Renal pelvis (tissue), 12 donors: ENCODE measurements around the gene ETDB. TPM values are rescaled to one million over a fixed set of nuclear protein-coding genes. Genes with fewer than 3 reads are reported as not detected.
A peak's percentile ranks its signal among the peaks of the same experiment; 100 is the strongest.
"Not testable (repeated sequence)": the region's sequence is repeated elsewhere in the genome, so short reads cannot be mapped to it uniquely, and the experiment has no call there.

Experiments
- DNase-seq: peaks from one replicate; pipeline ENCODE4 v3.0.0-alpha.2; 2013
- long read RNA-seq, 16 experiments: transcript quantifications; one replicate each; lab custom pipeline, GENCODE V29; 2026
- polyA plus RNA-seq, 3 donors: library from polyadenylated mRNA; unstranded; fragments of 120-200 nt; gene quantifications; one replicate each; pipeline ENCODE4 v1.2.1, GENCODE V29; 2013; ENCODE audit not compliant: insufficient read length in 3 of 3

ETDB gene
- polyA plus RNA-seq = under 1 TPM in 1 of 3 donors, not detected in 2; 0.35 TPM
- long read RNA-seq, donor 1 = 0 reads
- long read RNA-seq, donor 2 = 0 reads
- long read RNA-seq, donor 3 = 0 reads
- long read RNA-seq, donor 4 = 0 reads
- long read RNA-seq, donor 5 = 0 reads
- long read RNA-seq, donor 6 = 0 reads
- long read RNA-seq, donor 7 = 0 reads
- long read RNA-seq, donor 8 = 0 reads
- long read RNA-seq, donor 9 = 0 reads
- long read RNA-seq, donor 10 = 0 reads
- long read RNA-seq, donor 11 = 0 reads
- long read RNA-seq, donor 12 = 0 reads
- long read RNA-seq, donor 13 = 0 reads
- long read RNA-seq, donor 14 = 0 reads
- long read RNA-seq, donor 15 = 0 reads
- long read RNA-seq, donor 16 = 0 reads

DNA sequence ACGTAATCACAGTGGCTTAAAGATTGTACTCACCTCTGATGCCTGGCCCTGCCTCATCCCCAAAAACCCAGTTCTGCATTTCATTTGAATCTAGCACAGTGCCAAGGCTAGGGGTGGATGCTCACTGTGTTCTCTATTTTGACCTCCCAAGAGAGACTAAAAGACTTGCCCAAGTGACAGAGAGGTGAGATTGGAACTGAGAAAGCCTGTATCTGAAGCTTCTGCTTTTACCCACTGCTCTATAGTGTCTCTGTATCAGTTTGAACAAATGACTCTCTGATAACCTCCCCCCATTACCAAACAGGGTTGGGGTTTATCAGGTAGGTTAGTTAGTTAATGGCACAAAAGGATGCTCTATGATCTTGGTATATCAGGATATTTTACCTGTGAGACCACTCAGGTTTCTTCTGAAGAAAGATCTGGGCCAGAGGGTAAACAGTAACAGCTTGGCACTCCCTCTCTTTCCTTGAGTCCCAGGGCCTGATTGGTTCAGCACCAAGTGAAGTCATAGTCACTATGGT, at the start of gene ETDB:
ETDB (minus strand) TSS at position 471 of the 521 bp plus-strand sequence. CDS start 1,265 bp downstream, outside the sequence.
- DNase-seq = not testable (repeated sequence)

DNA sequence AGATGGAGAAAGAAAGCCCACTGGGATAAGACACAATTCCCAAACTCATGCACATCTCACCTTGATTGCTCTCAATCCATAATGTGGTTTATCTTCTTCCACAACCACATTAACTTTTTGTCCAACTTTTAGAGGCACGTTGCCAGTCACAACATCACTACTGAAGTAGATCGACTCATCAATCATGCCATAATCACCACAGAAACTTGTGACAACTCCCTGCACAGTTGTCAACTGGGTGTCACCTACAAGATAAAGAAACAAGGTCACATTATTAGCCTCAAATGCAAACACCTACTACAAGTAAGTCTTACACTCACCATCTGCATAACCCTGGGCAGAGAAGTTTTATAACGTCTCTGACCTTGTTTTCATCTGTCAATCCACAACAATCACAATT, 49.2 kb upstream of the ETDB start:
- not testable (repeated sequence) for DNase-seq

DNA sequence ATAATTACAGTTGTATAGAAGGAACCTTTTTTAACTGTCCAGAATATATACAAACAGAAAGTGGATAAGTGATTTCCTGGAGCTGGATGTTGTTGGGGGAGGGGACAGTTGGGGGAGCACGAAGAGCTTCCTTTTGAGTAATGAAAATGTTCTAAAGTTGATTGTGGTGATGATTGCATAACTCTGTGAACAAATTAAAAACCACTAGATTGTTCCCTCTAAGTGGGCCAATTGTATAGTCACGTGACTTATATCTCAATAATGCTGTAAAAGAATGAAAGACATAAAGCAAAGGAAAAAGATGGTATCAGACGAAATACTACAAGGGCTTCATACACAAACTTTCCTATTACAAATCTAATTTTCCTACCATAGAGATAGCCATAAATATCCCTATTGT, 48.2 kb upstream of the ETDB start:
- no peak for DNase-seq

DNA sequence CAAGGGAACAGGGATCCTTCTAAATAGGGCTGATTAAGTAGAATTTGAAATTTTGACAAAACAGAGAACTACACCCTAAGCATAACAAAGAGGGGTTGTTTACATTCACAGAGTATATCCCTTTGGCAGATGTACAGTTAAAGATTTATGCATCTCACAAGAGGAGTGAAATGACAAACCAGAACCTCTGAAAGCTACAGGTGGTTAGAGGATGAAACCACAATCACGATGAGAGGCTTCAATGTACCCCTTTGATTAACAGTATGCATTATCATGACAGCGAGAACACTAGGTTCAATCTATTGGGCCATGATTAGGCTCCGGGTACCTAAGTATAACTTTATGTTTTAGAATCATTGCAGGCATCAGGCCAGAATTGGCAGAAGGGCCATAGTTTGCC, 34.4 kb upstream of the ETDB start:
- DNase-seq = not testable (repeated sequence)

DNA sequence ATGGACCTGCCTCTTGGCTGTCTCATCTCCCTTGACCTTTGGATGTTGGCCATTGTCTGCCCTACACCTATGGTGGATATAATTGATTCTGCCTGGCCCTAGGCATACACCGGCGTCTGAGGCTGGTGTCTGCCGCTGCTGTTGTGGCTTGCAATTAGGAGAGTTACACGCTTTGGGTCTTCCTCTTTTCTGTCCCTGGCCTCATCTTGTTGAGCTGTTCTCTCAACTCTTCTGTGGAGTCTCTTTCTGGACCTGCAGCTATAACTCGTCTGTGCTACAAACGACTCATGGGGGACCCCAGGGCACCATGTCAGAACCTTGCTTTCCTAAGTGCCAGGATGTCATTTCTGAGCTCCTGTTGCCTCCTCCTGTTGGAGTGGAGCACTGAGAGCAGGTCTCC, 5.8 kb upstream of the ETDB start:
- DNase-seq = not testable (repeated sequence)

DNA sequence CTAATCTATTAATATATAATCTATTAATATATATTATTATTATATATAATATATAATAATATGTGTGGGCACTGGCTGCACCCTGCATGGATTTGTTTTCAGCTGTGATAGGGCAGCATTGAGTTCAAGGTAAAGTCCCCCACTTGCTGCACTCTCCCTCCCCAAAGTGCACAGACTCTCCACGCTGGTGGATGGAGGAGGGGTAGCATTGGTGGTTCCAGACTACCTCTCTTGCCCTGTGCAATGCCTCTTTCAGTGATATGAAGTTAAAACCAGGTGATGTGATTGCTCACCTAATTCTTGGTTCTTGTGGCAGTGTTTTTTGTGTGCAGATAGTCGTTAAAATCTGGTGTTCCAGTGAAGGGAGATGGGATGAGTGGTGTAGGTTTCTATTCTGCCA, 4.3 kb downstream of the ETDB start:
- not testable (repeated sequence) for DNase-seq

DNA sequence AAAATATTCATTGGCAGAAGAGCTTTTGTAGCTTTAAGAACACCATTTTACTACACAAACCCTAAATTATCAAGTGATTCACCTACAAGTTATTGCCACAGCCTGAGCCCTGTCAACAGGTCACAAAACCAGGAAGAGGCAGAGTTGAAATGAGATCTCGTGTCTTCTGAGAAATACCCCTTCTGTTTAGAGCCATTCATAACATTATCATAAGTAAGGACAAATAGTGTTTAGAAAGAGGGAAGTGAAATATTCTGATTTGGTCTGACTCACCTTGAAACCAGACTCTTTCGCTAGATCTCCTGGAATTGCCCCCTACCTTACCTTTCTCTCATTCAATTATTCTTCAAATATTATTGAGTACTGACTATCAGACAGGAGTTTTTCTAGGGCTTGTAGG, 5.9 kb downstream of the ETDB start:
- no peak for DNase-seq

DNA sequence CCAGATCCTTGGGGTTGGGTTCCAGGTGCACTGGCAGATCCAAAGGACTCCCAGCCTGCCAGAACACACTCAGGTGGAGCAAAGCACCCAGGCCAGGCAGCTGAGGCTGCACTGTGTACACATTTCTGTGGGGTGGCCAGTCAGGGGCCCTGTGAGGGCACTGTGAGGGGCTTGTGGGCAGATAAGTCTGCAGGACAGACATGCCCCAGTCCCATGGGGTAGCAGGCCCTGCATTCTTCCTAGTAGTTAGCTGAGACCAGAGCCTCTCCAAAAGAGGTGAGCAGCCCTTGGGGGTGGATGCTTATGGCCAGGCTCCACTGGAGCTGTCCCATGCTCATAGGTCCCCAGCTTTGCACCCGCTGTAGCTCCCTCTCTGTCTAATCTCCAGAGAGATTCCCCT, 7.6 kb downstream of the ETDB start:
- DNase-seq = no peak

DNA sequence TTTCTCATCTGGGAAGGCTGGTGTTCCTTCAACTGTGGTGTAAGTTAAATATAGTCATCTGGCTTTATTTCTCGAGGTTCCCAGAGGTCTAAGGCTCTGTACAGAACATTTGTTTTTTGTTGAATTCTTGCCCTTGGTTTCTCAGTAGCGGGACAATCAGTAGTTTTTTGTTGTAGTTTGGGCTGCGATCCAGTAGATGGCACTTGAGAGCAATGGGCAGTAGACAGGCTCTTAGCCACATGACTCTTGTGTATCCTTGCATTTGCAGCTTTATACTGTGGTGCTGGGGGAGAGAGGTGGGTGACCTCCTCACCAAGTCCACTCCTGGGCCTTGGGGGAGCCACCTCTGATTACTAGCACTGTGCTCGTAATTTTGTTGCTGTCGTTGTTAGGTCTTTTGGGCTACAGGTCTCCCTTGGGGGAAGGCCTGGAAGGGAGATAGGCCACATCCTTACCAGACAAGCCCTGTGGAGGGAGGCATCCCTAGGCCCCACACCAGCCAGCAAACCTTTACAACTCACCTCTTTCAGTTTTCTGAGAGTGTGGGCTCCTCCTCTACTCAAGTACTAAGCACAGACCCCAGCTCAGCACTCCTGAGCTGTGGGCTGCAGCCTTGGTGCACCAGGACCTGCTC, 8.1 kb downstream of the ETDB start:
- no peak for DNase-seq

DNA sequence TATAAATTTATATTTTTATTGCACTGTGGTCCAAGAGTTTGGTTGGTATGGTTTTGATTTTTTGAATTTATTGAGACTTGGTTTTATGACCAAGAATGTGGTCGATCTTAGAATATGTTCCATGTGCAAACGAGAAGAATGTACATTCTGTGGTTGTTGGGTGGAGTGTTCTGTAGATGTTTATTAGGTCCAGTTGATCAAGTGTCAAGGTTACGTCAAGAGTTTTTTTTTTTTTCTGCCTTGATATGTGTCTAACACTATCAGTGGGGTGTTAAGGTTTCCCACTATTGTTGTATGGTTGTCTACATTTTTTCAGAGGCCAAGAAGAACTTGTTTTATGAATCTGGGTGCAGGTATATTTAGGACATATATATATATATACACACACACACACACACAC, 10.8 kb downstream of the ETDB start:
- no peak for DNase-seq

DNA sequence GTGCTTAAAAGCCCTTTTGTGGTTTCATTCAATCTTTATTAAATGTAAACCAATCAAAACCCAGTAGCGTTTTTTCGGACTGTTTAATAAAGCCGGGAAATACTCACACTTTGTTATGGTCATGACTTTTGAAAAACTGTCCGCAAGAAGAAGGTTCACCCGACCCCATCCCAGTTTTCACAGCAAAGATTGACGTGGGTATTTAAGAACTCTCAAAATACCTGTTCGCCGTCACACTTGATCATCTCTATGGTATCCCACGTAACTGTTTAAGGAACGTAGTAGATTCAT, 20.9 kb downstream of the ETDB start:
- no peak for DNase-seq

DNA sequence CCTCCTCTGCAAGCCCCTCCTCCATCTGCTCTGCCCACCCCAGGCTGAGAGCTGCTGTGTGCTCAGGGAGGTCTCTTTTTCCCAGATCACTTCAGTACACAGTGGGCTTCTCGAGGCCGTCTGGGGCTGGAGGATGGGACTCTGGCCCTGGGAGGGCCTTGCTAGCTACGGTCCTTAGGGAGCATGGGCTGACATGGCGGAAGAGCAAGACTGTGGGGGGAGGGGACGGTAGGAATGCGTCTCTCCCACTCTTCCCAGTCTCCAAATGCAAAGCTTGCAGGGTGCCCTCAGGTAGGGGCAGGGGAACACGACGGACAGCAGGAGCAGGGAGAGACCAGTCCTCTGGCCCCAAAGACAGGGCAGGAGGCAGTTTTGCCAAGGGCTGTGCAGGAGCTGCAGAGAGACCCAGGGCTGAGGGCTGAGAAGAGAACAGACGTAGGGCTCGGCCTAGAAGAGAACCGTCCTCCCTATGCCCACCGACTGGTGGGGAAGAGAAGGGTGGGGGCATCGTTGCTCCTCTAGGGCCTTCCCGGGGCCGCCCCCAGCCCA, 23.1 kb downstream of the ETDB start:
- DNase-seq = peak; percentile 20

DNA sequence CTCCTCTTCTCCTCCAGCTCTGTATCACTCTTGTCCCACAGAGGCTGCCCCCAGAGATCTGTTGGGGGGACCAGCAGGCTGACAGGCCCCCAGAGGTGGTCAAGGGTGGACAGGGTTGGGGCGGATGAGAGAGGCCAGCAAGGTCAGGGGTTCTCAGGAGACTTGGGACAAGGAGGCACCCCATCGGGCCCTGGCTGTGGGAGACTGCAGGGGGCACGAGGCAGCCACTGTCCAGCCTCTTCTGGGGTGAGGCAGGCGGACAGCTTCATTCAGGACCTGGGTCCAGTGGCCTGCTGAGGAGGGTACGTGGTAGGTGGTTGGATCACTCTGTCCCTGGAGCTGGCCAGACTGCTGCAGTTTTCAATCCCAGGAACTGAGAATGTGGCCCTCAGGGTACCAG, 24.6 kb downstream of the ETDB start:
- DNase-seq = no peak

DNA sequence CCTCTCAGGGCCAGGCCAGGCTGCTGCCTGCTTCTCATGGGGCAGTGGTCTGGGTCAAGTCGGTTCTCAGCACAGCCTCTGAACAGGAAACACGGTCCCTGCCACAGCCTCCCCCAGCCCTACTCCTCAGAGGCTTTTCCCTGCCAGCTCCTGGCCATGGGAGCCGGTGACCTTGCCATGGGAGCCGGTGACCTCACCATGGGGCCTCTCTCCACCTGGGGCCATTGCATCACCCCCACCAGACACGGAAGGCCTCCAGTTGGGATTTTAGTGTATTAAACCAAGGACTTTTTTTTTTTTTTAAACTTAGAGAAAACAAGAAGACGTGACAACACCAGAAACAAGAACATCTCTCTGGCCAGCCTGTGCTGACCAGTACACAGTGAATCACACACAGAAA, 25.6 kb downstream of the ETDB start:
- no peak for DNase-seq

DNA sequence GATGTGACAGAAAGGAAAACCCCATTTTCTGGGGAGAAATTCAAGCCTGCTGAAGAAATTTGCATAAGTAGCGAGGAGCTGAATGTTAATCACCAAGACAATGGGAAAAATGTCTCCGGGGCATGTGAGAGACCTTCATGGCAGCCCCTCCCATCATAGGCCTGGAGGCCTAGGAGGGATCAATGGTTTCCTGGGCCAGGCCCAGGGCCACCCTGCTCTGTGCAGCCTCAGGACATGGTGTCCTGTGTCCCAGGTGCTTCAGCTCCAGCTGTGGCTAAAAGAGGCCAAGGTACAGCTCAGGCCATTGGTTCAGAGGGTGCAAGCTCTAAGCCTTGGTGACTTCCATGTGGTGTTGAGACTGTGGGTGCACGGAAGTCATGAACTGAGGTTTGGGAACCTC, 31.2 kb downstream of the ETDB start:
- DNase-seq = no peak

DNA sequence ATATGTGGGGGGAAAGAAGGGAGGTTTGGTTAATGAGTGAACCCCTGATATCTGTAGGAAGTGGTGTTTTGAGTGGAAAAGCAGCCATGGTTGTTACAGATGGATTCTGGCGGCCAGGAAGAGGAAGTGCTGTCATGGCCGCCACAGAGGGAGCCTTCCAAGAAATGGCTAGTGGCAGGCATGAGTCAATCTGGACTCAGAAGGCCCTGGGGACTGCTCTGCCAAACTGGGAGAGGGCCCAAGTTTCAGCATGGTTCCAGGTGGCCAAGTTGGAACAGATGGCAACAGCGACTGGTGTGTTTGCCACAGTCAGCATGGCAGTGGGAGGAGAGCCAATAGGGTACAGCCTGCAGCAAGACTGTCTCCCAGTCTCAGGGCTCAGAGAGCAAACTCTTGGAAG, 32.5 kb downstream of the ETDB start:
- no peak for DNase-seq

DNA sequence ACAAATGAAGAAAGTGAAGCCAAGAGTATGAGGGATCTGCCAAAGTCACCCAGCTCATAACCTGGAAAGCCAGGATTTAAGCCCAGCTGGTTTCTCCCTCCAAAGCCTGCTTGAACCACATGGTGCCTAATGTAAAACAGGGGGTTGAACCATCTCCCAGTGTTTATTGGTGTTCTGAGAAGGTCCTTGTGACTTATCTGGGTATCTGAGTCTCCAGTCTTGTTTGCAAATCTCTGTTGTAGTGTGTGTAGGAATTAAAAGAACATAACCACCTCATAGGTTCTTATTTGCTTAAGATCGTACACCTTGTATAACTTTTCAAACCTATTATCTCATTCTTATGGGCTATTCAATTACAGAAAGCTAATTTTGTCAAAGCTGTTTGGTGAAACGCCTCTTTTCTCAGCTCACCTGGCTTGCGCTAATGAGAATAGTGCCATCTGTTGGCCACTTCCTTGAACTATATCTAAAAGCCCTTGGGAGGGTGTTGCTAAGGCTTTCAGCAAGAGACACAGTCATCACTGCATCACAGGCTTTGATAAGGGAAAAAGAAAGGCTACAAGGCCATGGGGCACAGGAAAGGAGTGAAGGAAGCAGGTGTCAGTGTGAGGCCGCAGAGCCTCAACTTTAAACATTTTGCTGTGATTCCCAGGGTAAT, 34.0 kb downstream of the ETDB start:
- peak; percentile 48 for DNase-seq

DNA sequence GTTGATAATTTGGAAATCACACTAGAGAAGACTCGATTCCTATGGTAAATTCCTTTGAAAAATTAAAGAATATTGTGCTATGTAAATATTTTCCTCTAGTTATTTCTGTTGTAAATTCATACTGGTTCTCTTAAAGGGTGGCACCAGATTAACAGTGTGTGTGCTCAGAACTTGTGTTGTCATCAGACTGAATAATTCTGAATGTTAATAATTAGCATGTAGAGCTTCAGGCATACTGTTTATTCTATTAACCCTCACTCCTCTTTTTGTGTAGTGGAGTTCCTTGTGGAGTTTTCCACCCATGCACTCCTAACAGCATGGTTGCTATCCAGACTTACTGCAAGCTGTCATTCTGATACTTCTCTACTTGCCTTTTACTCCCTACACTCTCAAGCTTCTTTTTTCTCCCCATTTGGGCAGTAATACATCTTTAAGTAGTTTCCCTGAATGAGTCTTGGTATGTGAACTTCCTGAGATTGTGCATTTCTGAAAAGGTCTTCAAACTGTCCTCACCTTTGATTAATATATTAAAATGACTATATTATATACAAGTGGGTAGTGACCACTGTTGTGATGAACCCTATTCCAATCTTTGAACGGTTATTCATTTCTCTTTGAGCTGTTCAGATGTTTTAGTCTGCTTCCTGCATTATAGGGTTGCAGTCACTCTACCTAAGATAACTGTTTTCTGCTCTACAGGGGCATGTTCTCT, 38.5 kb downstream of the ETDB start:
- DNase-seq = no peak
